T-helper 22 cell (primary cell): ENCODE data around the gene ABLIM2.
"Not testable (repeated sequence)": the region's sequence is repeated elsewhere in the genome, so short reads cannot be mapped to it uniquely, and the experiment has no call there.

Experiments
- DNase-seq: peaks from one replicate; pipeline ENCODE4 v3.0.0-alpha.2; 2020; ENCODE audit warnings: low read depth

ABLIM2 gene

DNA sequence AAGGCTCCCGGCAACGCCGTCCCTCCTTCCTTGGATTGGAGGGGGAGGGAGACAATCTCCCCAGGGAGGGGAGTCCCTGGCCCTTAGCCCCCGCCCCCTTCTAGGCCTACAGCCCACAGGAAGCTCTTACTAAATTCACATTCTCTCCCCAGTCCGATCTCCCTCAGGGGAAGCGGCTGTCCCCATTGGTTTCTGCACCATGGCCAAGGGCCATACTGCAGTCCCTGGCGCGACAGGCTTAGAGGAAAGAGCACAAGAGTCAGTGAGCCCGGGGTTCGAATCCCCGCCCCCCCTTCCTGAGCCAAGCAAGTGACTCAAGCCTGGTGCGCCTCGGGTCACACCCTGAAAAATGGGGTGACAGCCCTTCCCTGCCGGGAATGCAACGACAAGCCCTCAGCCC lies 1.1 kb downstream of the ABLIM2 start:
- DNase-seq, result no peak

DNA sequence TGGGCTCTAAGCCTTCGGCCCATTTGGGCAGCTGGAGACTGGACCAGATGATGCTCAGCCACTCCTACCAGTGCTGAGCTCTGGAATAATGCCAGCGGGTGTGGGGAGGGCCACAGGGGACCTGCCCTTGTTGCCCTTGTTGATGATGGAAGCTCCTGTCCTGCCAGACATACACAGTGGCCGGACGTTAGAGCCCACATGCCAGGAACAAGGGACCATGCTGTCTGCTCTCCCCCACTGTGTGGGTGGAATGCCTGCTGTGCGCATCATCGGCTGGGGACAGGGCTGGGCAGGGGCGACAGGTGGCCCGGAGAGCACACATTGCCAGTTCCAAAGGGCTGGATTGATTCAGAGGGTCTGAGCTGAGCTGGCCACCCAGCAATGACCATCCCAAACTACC lies 2.0 kb downstream of the ABLIM2 start:
- DNase-seq, result no peak

DNA sequence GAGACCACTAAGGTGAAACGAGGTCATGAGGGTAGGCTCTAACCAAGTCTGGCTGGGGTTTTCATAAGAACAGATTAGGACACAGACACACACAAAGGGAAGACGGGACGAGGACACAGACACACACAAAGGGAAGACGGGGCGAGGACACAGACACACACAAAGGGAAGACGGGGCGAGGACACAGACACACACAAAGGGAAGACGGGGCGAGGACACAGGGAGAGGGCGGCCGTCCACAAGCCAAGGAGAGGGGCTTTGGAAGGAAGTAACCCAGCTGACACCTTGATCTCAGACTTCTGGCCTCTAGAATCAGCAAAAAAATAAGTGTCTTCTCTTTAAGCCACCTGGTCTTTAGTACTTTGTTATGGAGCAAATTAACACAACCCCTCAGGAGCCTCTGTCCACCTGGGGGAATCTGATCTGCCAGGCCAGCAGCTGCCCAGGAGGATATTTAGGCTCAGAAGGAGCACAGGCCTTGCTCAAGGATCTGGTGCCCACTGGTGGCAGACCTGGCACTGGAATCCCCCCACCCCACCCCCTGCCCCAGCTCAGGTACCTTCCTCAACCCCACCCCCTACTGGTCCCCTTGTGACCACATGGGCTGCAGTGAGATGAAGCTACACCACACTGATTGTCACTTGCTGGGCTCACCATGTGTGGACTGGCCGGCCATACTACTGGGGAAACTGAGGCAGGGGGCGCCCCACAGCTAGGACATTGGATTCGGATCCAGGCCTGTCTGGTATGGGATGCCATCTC lies 2.8 kb downstream of the ABLIM2 start:
- no peak for DNase-seq

DNA sequence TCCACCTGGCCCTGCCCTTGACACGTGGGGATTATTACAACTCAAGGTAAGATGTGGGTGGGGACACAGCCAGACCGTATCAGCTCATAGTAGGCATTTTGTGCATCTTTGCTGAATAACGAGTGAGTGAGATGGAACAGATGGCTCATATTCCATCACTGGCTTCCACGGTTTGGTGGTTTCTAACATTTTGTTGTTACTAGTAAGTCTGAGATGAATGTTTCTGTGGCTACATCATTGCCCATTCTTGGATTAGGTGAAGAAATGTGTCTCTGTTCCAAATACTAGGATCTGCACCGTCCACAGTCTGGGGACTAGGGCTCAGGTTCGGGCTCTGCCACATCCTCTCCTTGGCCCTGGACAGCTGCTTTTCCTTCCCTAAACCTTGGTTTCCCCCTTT lies 3.6 kb downstream of the ABLIM2 start:
- no peak for DNase-seq

DNA sequence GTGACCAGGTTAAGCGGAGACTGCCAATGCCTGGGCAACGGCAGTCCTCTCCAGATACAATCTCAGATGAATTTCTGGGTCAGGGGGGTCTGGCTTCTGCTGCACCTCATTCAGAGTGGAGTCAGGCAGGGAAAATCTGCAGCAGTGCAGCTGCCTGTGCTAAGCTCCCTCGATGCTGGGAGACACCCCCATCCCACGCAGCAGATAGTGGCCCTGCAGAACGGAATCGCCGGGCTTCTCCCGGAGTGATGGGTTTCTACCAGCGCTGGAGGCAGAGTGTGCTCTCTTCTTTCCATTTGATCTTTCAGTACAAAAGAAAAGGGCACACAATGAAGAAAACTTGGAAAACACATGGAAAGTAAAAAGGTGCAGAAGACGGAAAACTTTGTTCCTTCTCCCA lies 5.2 kb downstream of the ABLIM2 start:
- no peak for DNase-seq

DNA sequence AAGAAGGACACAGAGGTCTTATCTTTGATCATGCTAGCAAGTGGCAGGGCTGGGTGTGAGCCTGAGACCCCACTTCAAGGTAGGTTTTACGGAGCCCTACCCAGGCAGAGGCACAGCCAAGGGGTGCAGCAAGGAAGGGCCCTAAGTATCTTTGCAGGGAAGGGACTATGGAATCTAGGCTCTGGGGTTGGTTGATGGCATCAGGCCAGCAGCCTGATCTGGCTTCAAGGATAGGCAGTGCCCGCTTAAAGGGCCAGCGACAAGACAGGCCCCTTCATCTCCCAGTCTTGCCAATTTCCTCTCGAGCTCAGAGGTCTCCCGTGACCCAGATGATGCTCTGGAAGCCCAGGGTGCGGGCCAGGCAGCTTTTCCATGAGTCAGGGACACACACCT lies 5.8 kb downstream of the ABLIM2 start:
- no peak for DNase-seq

DNA sequence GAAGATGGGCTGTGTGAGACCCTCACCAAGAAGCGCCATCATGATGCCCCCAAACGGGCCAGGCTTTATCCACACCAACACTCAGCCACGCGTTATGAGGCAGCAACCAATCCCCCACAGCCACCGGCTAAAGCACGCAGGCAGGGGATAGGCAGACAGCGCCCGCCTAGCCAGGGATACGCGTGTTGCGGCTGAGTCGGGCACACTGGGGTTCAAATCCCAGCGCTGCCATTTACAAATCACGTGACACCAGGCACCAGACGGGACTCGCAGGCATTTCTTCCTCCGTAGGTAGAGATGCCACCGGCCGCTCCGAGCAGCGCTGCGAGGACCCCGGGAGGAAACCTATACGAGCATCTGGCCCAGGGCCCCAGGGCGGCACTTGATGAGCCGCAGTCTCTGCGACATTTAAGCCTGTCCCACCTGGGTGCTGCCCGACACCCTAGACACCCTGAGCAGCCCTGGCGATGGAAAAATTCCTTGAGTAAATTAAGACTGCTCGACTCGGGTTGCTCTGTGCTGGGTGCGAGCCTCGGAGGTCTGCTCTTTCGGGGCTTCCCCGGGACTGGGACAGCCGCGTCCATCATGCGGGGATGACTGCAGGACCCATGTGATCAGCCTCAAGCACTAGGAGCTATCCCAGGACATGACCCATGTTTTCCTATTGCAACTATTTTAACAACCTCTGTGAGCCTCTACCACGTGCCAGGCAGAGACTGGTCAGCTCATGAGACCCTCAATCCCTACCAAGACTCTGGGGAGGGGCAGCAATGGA lies 6.3 kb downstream of the ABLIM2 start:
- no peak for DNase-seq

DNA sequence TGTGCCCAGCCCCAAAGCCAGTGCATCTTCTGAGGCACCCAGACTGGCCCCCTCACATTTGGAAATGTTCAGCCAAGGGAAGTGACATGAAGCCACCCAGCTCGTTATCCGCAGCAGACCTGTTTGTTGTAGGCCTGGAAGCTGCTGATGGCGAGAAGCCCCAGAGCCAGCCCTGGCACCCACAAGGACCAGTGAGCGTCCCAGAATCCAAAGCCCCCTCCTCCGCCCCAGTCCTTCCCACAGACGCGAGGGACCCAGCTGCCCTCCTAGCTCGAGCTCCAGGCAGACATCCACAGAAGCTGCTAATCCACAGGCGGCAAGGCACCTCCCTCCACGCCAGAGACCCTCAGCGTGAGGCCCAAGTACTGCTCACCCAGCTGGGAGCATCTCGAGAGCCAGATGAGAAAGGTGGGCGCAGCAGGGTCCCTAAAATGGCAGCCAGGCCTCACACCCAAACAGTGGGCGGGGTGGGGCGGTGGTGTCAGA lies 7.4 kb downstream of the ABLIM2 start:
- DNase-seq, result no peak

DNA sequence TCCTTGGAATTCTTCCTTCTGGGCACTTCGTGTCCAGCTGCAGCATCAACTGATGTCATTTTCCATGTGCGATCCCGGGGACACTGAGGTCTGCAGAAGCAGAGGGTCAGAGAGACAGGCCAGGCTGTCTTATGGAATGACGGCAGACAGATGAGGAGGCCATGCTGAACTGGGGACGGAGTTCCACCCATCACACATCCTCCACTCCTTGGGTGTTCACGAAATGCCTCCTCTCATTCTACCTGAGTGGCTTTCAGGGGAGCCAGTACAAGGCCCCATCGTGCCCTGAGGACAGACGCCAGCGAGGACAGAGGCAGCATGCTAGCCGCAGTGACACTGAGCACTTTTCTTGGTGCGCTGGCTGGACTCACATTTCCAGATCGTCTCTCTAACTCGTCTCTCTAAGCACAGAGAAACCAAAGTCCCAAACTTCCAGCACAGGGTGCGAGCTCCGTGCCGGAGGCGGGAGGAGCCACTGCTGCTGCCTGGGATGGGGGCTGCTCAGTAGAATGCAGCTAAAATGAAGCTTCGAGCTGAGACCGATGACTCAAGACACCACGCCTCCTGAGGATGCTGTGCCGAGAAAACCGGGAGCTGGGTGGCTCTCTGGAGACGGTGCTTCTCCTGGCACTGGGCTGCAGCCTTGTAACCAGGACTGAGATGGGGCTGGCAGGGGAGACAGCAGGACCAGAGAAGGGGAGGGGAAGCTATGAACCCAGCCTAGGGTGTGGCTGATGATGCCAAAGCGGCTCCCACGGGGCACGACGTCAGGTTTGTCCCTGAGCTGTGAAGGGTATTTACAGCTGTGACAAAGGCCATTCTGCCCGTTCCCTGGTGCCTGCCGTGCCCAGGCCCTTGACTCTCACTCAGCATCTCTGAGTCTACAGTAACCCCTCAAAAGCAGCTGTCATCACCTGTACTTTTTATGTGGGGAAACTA lies 8.2 kb downstream of the ABLIM2 start:
- no peak for DNase-seq

DNA sequence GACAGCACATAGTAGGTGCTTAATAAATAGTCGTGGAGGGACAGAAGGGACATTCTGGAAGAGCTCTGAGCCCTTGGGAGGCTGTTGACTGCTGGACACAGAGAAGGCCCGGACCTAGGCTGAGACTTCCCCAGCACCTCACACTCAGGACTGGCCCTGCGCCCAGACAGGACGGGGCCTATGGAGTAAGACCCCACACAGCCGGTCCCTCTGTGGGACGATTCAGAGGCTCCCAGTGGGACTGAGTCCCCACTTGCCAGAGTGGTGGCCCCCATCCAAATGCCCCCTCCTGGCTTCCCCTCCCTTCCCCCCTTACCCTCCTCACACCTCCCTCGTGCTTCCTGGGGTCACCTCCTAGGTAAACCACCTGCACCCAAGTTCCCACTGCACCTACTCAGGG lies 8.9 kb downstream of the ABLIM2 start:
- DNase-seq, result no peak

DNA sequence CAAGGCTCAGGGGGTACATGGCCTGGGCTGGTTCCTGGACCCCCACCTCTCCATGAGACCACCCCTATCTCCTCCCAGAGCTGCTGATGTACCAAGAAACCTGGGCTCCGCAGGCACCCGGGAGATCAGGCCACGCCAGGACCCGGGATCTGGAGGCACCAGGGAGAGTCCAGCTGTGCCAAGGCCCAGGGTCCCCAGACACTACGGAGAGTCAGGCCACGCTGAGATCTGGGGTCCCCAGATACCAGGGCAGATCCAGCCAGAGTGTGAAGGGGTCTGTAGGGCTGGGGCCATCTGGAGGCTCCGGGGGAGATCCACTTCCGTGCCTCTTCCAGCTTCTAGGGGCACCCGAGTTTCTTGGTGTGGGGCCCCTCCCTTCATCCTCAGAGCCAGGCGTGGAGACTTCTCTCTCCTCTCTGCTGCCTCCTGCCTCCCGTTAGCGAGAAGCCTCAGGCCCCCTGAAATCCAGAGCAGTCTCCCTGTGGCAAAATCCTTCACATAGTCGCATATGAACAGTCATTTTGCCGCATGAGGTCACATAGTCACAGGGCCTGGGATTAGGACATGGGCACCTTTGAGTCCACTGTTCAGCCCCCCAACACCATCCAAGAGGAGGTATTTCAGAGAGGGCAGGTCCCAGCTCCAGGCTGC lies 9.7 kb downstream of the ABLIM2 start:
- no peak for DNase-seq

DNA sequence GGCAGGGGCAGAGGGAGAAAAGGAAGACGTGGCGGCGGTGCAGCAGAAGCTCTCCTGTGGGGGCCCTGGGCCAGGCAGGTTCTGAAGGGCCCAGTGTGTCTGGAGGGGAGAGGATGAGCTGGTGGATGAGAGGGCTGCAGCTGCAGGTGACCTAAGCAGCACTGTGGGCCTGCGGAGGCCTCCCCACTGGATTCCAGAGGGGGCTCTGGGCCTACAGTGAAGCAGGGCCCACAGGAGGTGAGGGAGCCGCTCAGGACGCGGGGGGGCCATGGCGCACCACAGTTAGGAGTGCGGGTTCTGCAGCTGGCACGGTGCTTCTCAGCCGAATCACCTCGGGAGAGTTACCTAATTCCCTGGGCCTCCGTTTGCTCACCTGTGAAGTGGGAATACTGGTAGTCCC lies 10.5 kb downstream of the ABLIM2 start:
- DNase-seq, result no peak

DNA sequence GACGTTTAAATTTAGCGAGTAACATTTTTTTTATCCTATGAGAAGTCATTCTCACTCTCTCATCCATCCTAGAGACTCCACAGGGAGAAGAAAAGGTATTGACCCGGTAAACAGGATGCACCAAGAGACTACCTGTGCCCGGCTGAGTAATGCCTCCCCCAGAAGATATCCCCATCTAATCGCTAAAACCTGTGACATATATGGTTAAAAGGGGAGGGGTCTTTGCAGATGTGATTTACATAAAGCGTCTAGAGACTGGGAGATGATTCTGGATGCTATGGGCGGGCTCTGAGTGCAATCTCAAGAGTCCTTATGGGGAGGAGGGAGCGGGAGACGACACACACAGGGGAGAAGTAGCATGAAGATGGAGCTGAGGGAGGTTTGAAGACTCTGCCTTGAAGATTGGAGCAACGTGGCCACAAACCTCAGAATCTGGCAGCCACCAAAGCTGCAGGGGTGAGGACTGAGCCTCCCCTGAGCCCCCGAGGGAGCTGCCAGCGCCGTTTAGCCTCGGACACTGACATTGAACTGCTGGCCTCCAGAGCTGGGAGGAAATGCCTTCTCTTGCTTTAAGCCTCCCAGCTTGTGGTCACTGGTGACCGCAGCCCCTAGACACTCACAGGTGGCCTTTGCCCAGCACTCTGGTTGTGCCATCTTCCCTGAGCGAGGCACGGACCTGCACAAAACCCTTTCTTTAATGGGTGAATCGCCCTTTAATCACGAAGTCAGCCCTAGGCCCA lies 11.2 kb downstream of the ABLIM2 start:
- no peak for DNase-seq

DNA sequence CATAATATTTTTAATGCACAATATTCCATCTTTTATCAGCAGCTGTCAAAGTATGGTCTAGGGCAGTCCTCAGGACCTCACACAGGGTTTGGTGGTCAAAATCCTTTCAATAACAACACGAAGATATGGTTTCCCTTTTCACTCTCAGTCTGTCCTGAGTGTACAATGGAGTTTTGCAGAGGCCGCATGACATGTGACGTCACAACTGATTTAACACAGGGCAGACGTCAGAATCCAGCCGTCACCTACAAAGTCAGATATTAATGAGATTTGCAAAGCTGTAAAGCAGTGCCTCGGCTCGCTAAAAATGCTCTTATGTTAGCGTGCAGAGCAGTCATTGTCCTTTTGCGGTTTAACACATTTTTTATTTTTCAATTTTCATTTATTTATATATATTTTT lies 12.5 kb downstream of the ABLIM2 start:
- DNase-seq, result no peak

DNA sequence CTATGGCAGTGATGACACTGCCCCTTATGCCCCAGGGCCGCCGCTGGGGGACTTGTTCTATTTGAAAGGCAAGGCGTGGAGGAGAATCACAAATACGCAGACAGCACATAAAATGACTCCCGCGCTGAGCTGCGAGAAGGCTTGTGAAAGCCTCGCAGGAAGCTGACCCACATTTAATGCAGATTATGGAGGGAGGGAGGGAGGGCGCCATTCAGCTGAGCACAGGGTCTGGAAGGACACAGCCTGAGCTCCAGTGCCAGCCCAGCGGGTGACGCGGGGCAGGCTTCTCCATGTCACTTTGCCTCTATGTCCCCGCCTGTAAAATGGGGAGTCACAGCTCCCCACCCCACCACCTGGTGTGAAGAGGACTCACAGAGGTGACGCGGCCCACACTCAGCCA lies 14.3 kb downstream of the ABLIM2 start:
- no peak for DNase-seq

DNA sequence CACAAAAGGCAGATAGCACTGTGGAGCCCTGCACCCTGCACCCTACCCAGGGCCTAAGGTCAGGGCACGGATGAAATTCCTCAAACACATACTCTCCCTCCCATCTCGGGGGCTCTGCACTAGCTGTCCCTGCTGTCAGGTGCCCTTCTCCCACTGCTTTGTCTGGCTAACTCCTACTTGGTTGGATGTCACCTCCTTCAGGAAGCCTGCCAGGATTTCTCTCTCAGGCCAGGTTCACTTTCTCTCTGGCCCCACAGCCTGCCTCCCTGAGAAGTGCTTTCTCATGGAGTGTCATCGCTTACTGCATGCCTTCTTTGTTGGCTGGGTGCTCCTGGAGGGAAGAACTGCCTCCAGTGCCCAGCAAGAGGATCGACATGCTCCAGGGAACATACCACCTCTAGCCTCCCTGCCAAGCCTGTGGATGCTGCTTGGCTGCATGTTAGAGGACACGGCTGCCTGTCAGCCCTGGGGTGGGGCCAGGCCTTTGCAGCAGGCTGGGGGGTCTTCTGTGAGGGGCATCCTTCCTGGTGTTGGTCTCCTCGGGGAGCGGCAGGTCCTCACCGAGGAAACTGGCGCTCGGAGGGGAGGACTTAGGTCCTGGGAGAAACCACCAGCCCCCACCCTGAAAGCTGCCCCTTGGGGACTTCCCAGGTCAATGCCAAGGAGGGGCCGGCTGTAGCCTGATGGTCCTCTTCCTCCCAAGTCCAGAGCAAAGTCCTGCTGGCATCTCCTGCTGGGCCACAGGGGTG lies 15.0 kb downstream of the ABLIM2 start:
- DNase-seq, result no peak

DNA sequence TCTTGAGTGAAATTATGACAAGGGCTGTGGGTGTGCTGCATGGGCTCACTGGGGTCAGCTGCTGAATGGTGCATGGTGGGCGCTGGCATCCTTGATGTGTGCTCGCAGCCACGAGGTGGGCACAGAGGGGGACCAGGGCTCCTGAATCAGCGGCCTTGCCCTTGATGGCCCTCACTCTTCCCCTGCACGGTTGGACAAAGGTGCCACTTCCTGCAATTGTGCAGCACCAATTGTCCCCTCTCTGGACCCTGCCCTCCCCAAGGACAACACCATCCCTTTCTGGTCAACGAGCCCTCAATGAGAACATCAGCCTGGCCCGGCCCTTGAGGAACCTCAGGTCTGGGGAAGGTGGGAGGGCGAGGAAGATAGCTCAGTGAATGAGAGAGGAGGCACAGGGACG lies 16.1 kb downstream of the ABLIM2 start:
- DNase-seq, result no peak

DNA sequence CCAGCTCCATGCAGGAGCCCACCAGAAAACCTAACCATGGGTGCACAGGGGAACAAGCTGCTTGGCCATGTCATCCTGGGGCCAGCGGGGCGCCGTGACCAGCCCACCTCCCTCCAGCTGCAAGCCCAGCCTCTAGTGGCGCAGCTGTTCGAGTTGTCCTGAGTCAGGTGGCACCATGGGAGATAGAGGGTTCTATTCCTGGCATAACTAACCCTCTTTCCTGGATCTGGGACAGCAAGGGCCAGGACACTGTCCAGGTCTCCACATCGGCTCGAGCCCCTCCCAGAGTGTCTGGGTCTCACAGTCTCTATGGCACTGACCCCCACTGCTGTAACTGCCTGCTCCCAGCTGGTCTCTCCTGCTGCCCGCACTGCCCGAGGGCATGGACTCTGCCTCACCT lies 16.7 kb downstream of the ABLIM2 start:
- no peak for DNase-seq

DNA sequence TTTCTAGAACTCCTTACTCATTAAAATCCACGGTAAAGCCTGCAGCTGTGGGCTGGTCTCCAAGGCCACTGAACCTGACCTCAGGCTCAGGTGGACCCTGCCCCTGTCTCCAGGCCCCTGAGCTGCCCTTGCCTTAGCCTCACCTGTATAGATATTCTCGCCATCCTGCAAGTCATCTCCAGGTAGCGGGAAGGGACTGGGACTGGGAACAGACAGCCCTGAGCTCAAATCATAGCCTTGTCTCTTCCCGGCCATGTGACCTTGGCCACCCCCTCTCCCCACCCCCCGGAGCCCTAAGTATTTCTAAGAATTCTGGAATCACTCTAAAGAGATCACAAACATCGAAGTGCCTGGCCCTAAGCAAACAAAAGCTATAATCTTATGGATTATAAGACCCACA lies 17.7 kb downstream of the ABLIM2 start:
- DNase-seq, result no peak

DNA sequence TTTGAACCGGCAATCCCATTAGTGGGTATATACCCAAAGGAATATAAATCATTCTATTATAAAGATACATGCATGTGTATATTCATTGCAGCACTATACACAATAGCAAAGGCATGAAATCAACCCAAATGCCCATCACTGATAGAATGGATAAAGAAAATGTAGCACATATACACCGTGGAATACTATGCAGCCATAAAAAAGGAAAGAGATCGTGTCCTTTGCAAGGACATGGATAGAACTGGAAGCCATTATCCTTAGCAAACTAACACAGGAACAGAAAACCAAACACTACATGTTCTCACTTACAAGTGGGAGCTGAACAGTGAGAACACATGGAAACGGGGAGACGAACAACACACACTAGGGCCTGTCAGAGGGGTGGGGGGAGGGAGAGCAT lies 18.9 kb downstream of the ABLIM2 start:
- DNase-seq, result not testable (repeated sequence)
